ENCODE results near the gene TENM3.
A peak's percentile ranks its signal among the peaks of the same experiment; 100 is the strongest.

Gene TENM3

GRCh38 chr4:182415116-182415515 is 171.9 kb downstream of the TENM3 start:
- DNase-seq = no peak

- DNase-seq = no peak
Measured at GRCh38 chr4:182416067-182416466, 172.9 kb downstream of the TENM3 start.

- DNase-seq = no peak
Measured at GRCh38 chr4:182418054-182418734, 175.0 kb downstream of the TENM3 start.

GRCh38 chr4:182420189-182420588 is 177.0 kb downstream of the TENM3 start:
- no peak for DNase-seq

GRCh38 chr4:182421753-182422152 is 178.6 kb downstream of the TENM3 start:
- no peak for DNase-seq

GRCh38 chr4:182425302-182425701 is 182.1 kb downstream of the TENM3 start:
- DNase-seq = no peak

- no peak for DNase-seq
Measured at GRCh38 chr4:182426901-182427300, 183.7 kb downstream of the TENM3 start.

GRCh38 chr4:182427554-182427953 is 184.4 kb downstream of the TENM3 start:
- no peak for DNase-seq

GRCh38 chr4:182429896-182430295 is 186.7 kb downstream of the TENM3 start:
- no peak for DNase-seq

- no peak for DNase-seq
Measured at GRCh38 chr4:182432819-182433218, 189.6 kb downstream of the TENM3 start.

GRCh38 chr4:182434720-182435119 is 191.5 kb downstream of the TENM3 start:
- no peak for DNase-seq

- no peak for DNase-seq
Measured at GRCh38 chr4:182435401-182435800, 192.2 kb downstream of the TENM3 start.

GRCh38 chr4:182443070-182443469 is 199.9 kb downstream of the TENM3 start:
- no peak for DNase-seq

- no peak for DNase-seq
Measured at GRCh38 chr4:182447767-182448280, 204.6 kb downstream of the TENM3 start.

- peak; percentile 38 for DNase-seq
Measured at GRCh38 chr4:182448281-182449151, 205.3 kb downstream of the TENM3 start.

- no peak for DNase-seq
Measured at GRCh38 chr4:182449186-182449929, 206.2 kb downstream of the TENM3 start.

- DNase-seq = no peak
Measured at GRCh38 chr4:182449930-182450439, 206.8 kb downstream of the TENM3 start.

- no peak for DNase-seq
Measured at GRCh38 chr4:182451441-182451840, 208.2 kb downstream of the TENM3 start.

GRCh38 chr4:182453830-182454229 is 210.6 kb downstream of the TENM3 start:
- DNase-seq = no peak

- DNase-seq = no peak
Measured at GRCh38 chr4:182454440-182455013, 211.3 kb downstream of the TENM3 start.

GRCh38 chr4:182465114-182465513 is 221.9 kb downstream of the TENM3 start:
- DNase-seq = no peak

GRCh38 chr4:182465979-182466378 is 222.8 kb downstream of the TENM3 start:
- DNase-seq = no peak

GRCh38 chr4:182470215-182470614 is 227.0 kb downstream of the TENM3 start:
- no peak for DNase-seq
